Mesothelial cell of epicardium (in vitro differentiated cells): ENCODE measurements around the gene NR6A1. TPM values are rescaled to one million over a fixed set of nuclear protein-coding genes. Genes with fewer than 3 reads are reported as not detected.

Experiments
- DNase-seq, 2 experiments: peaks; one replicate each; pipeline ENCODE4 v3.0.0; 2021; ENCODE audit warnings: low spot score in 2 of 2; ENCODE audit not compliant: unreplicated experiment in 2 of 2
- H3K27ac Mint-ChIP-seq: 2 replicates; pipeline ENCODE4 v1.8.0; 2021; ENCODE audit warnings: mixed read lengths
- H3K27me3 Mint-ChIP-seq: 2 replicates; pipeline ENCODE4 v1.8.0; 2021; ENCODE audit warnings: low read depth, mixed read lengths
- H3K36me3 Mint-ChIP-seq: 2 replicates; pipeline ENCODE4 v1.8.0; 2021; ENCODE audit warnings: mixed read lengths
- H3K4me1 Mint-ChIP-seq: 2 replicates; pipeline ENCODE4 v1.8.0; 2021; ENCODE audit warnings: mixed read lengths
- H3K4me3 Mint-ChIP-seq: 2 replicates; pipeline ENCODE4 v1.8.0; 2021; ENCODE audit warnings: mild to moderate bottlenecking, moderate library complexity, mixed read lengths
- H3K9me3 Mint-ChIP-seq: 2 replicates; pipeline ENCODE4 v1.8.0; 2021; ENCODE audit warnings: mixed read lengths
- CTCF ChIP-seq: fragments of 200-600 bp; sonication (generic); IDR thresholded peaks from one replicate; pipeline ENCODE4 v1.5.0; 2021; ENCODE audit warnings: antibody characterized with exemption; ENCODE audit not compliant: unreplicated experiment
- total RNA-seq: library from RNA; stranded (reverse); gene quantifications from 3 replicates; pipeline ENCODE4 v1.2.1, GENCODE V29; 2021

NR6A1 gene
- total RNA-seq, 1 donor from 2014 or later, result 5.9 TPM

DNA sequence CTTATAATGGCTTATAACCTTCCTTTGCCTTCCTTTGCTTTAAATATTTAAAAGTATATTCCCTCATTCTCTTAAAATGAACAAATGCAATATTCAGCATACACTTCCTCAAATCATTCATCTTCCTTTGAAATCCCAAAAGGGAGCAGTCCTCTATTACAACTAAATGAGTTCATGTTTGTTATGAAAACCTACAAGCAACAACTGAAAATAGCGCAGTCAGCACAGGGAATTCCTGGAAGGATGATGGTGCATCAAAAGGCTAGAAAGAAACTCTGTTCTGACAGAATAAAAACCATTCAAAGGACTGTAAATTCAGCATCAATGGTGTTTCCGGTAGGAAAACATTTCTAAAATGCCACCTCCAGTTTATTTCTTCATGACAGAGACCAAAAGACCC is 3.3 kb downstream of the NR6A1 start:
- peaks cover 23% of the 10 kb centered on the region for H3K27me3 Mint-ChIP-seq
- TF ChIP-seq CTCF, result no peak

DNA sequence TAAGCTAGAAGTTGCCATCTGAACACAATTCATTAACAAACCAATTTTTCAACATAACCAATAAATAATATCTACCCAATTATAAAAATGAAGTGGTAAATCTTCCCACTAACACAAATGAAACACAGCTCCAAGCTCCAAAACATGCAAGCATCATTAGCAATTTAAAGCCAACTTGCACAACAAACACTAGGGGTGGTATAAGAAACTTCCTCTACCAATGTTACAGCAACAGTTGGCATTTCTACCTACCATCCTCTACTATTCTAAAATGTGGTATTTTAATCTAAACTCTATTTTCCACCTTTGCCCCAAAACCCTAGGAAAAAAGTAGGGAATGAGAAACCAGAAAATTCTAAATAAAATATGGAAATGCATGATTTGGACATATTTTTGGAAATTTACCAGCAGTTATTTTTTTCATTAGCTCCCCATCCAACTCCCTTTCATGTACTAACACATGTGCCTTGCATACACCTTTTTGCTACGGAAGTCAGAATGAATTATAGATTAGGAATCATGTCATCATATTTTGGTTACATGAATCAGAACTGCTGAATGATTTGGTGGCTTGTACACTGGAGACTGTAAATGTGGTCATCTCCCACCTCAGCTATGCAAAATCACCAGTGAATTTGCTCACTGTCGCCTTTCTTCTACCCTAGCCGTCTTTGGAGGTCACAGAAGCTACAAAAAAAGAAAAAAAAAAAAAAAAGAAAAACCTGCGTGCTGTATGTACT is 4.1 kb downstream of the NR6A1 start:
- peaks cover 19% of the 10 kb centered on the region for H3K4me1 Mint-ChIP-seq
- no peaks in the 10 kb centered on the region for H3K36me3 Mint-ChIP-seq
- DNase-seq, result no peak
- H3K27me3 Mint-ChIP-seq, result peaks cover 23% of the 10 kb centered on the region
- peaks cover 4% of the 10 kb centered on the region for H3K9me3 Mint-ChIP-seq
- H3K27ac Mint-ChIP-seq, result no peak overlapping the region
- no peak for TF ChIP-seq CTCF
- H3K4me3 Mint-ChIP-seq, result no peak overlapping the region

More for the DNA sequence above, 3.3 kb downstream of the NR6A1 start:
- Mint-ChIP-seq H3K4me3 (no peak overlapping the region), H3K4me1 (peaks cover 19% of the 10 kb centered on the region), H3K27ac (no peak overlapping the region), H3K9me3 (no peaks in the 10 kb centered on the region), H3K36me3 (no peaks in the 10 kb centered on the region)
- DNase-seq, result no peak

DNA sequence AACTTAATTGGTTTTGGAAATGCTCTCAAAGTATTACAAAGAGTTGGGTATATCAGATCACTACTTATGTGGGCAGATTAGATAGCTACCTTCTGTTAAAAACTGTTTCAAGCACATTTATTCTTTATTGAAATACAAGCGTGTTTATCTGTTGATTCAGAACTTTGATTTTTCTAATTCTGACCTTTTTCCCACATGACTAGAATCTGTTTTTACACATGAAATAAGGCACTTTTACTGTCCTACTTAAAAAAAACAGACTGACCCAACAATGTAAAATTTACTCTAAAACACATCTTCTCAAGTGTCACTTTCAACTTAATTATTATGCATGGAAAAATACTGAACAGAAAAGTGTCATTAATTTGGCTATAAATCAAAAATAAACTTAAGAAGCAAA is 4.8 kb downstream of the NR6A1 start:
- Mint-ChIP-seq H3K27ac (no peak overlapping the region), H3K27me3 (peaks cover 23% of the 10 kb centered on the region), H3K36me3 (no peaks in the 10 kb centered on the region), H3K4me1 (peaks cover 18% of the 10 kb centered on the region), H3K9me3 (peaks cover 4% of the 10 kb centered on the region), H3K4me3 (no peak overlapping the region)
- no peak for DNase-seq
- TF ChIP-seq CTCF, result no peak

GRCh38 chr9:124765439-124765835 is 5.7 kb downstream of the NR6A1 start:
- Mint-ChIP-seq H3K4me3 (no peak overlapping the region), H3K36me3 (no peaks in the 10 kb centered on the region), H3K4me1 (peaks cover 18% of the 10 kb centered on the region), H3K9me3 (peaks cover 4% of the 10 kb centered on the region), H3K27ac (no peak overlapping the region), H3K27me3 (peaks cover 23% of the 10 kb centered on the region)
- TF ChIP-seq CTCF, result no peak
- no peak for DNase-seq

DNA sequence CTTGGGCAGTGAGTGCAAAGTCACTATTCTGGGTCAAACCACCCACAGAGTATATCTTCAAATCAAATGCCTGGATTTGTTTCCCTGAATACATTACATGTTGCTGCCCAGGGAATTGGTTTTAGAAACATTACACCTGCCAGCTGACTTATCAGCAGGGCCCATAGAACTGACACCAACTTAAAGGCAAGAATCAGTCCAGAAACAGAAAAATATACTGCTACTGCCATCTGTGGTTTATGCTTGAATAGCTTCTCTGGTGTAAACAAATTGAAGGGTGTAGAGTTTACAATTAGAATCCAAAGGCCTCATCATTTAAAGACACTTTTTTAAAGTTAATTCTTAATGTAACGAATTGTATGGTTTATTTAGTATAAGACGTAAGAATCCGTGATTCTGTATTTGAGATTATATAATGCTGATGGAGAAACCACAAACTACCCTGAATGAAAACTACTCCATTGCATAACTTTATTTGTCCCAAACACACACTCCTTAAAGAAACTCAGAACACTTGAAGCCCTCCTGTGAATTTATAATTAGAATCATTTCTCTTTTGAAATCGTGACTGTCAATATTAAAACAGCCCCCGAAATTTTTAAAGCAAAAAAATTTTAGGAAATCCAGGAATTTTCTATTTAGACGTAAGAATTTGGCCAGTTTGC is 6.2 kb downstream of the NR6A1 start:
- Mint-ChIP-seq H3K36me3 (no peaks in the 10 kb centered on the region), H3K9me3 (peaks cover 4% of the 10 kb centered on the region), H3K27me3 (peaks cover 23% of the 10 kb centered on the region), H3K27ac (no peak overlapping the region), H3K4me1 (peaks cover 18% of the 10 kb centered on the region), H3K4me3 (no peak overlapping the region)
- TF ChIP-seq CTCF, result no peak
- no peak for DNase-seq
